ENCODE data around the gene NPIPA2.
"Not testable (repeated sequence)": the region's sequence is repeated elsewhere in the genome, so short reads cannot be mapped to it uniquely, and the experiment has no call there.

The NPIPA2 gene
- total RNA-seq: 0 to 0.17 (median 0) reads per million in 3 donors

- H3K36me3 ChIP-seq (ENCODE audit: control insufficient read depth, insufficient read depth, low read length); H3K4me1 ChIP-seq (ENCODE audit: control insufficient read depth, insufficient read depth, low read length, poor library complexity, severe bottlenecking); H3K27ac ChIP-seq (ENCODE audit: insufficient read depth, low read length, poor library complexity, severe bottlenecking); DNase-seq; H3K4me3 ChIP-seq (ENCODE audit: insufficient read depth, low read depth, low read length, poor library complexity, severe bottlenecking); H3K9me3 ChIP-seq (ENCODE audit: control insufficient read depth, low read length); H3K27me3 ChIP-seq (replicated peaks; ENCODE audit: control insufficient read depth, insufficient read depth, low read length, poor library complexity, severe bottlenecking): not testable (repeated sequence)
These were observed at the start of gene NPIPA2 for GRCh38 chr16:14742273-14743128. Gene NPIPA2, plus strand, starts transcription at chr16:14742533. Its CDS starts 5,533 bp downstream, at chr16:14748066.

GRCh38 chr16:14694129-14694528, 48.2 kb upstream of the NPIPA2 start, which contains the start of gene PLA2G10:
Gene PLA2G10, minus strand, starts transcription at chr16:14694308. Its CDS starts 79 bp downstream, at chr16:14694229.
- H3K4me3 ChIP-seq (ENCODE audit: insufficient read depth, low read depth, low read length, poor library complexity, severe bottlenecking); H3K4me1 ChIP-seq (ENCODE audit: control insufficient read depth, insufficient read depth, low read length, poor library complexity, severe bottlenecking); H3K9me3 ChIP-seq (ENCODE audit: control insufficient read depth, low read length): not testable (repeated sequence)

GRCh38 chr16:14701859-14702258, 40.5 kb upstream of the NPIPA2 start:
- DNase-seq; H3K27me3 ChIP-seq (replicated peaks; ENCODE audit: control insufficient read depth, insufficient read depth, low read length, poor library complexity, severe bottlenecking); H3K36me3 ChIP-seq (ENCODE audit: control insufficient read depth, insufficient read depth, low read length); H3K4me1 ChIP-seq (ENCODE audit: control insufficient read depth, insufficient read depth, low read length, poor library complexity, severe bottlenecking); H3K4me3 ChIP-seq (ENCODE audit: insufficient read depth, low read depth, low read length, poor library complexity, severe bottlenecking); H3K9me3 ChIP-seq (ENCODE audit: control insufficient read depth, low read length); H3K27ac ChIP-seq (ENCODE audit: insufficient read depth, low read length, poor library complexity, severe bottlenecking): not testable (repeated sequence)

More at GRCh38 chr16:14694129-14694528, 48.2 kb upstream of the NPIPA2 start, which contains the start of gene PLA2G10:
- H3K27me3 ChIP-seq (replicated peaks; ENCODE audit: control insufficient read depth, insufficient read depth, low read length, poor library complexity, severe bottlenecking); H3K27ac ChIP-seq (ENCODE audit: insufficient read depth, low read length, poor library complexity, severe bottlenecking); H3K36me3 ChIP-seq (ENCODE audit: control insufficient read depth, insufficient read depth, low read length); DNase-seq: not testable (repeated sequence)

GRCh38 chr16:14702672-14703071, 39.7 kb upstream of the NPIPA2 start:
- not testable (repeated sequence) for H3K27ac ChIP-seq (ENCODE audit: insufficient read depth, low read length, poor library complexity, severe bottlenecking); DNase-seq; H3K27me3 ChIP-seq (replicated peaks; ENCODE audit: control insufficient read depth, insufficient read depth, low read length, poor library complexity, severe bottlenecking); H3K36me3 ChIP-seq (ENCODE audit: control insufficient read depth, insufficient read depth, low read length); H3K4me1 ChIP-seq (ENCODE audit: control insufficient read depth, insufficient read depth, low read length, poor library complexity, severe bottlenecking); H3K9me3 ChIP-seq (ENCODE audit: control insufficient read depth, low read length); H3K4me3 ChIP-seq (ENCODE audit: insufficient read depth, low read depth, low read length, poor library complexity, severe bottlenecking)

- not testable (repeated sequence) for H3K27ac ChIP-seq (ENCODE audit: insufficient read depth, low read length, poor library complexity, severe bottlenecking); H3K4me1 ChIP-seq (ENCODE audit: control insufficient read depth, insufficient read depth, low read length, poor library complexity, severe bottlenecking); H3K4me3 ChIP-seq (ENCODE audit: insufficient read depth, low read depth, low read length, poor library complexity, severe bottlenecking); H3K9me3 ChIP-seq (ENCODE audit: control insufficient read depth, low read length); DNase-seq; H3K36me3 ChIP-seq (ENCODE audit: control insufficient read depth, insufficient read depth, low read length); H3K27me3 ChIP-seq (replicated peaks; ENCODE audit: control insufficient read depth, insufficient read depth, low read length, poor library complexity, severe bottlenecking)
These were observed 38.9 kb upstream of the NPIPA2 start, which contains the start of gene NPIPA3 for GRCh38 chr16:14703156-14704011. Gene NPIPA3, plus strand, starts transcription at chr16:14703411. Its CDS starts 5,533 bp downstream, at chr16:14708944.

GRCh38 chr16:14733233-14733632, 9.1 kb upstream of the NPIPA2 start:
- DNase-seq; H3K36me3 ChIP-seq (ENCODE audit: control insufficient read depth, insufficient read depth, low read length); H3K27ac ChIP-seq (ENCODE audit: insufficient read depth, low read length, poor library complexity, severe bottlenecking); H3K9me3 ChIP-seq (ENCODE audit: control insufficient read depth, low read length); H3K4me3 ChIP-seq (ENCODE audit: insufficient read depth, low read depth, low read length, poor library complexity, severe bottlenecking); H3K27me3 ChIP-seq (replicated peaks; ENCODE audit: control insufficient read depth, insufficient read depth, low read length, poor library complexity, severe bottlenecking); H3K4me1 ChIP-seq (ENCODE audit: control insufficient read depth, insufficient read depth, low read length, poor library complexity, severe bottlenecking): not testable (repeated sequence)

- DNase-seq; H3K36me3 ChIP-seq (ENCODE audit: control insufficient read depth, insufficient read depth, low read length); H3K27me3 ChIP-seq (replicated peaks; ENCODE audit: control insufficient read depth, insufficient read depth, low read length, poor library complexity, severe bottlenecking); H3K27ac ChIP-seq (ENCODE audit: insufficient read depth, low read length, poor library complexity, severe bottlenecking); H3K4me3 ChIP-seq (ENCODE audit: insufficient read depth, low read depth, low read length, poor library complexity, severe bottlenecking); H3K9me3 ChIP-seq (ENCODE audit: control insufficient read depth, low read length); H3K4me1 ChIP-seq (ENCODE audit: control insufficient read depth, insufficient read depth, low read length, poor library complexity, severe bottlenecking): not testable (repeated sequence)
These were observed 1.4 kb upstream of the NPIPA2 start for GRCh38 chr16:14740832-14741385.

- not testable (repeated sequence) for H3K27ac ChIP-seq (ENCODE audit: insufficient read depth, low read length, poor library complexity, severe bottlenecking); H3K4me3 ChIP-seq (ENCODE audit: insufficient read depth, low read depth, low read length, poor library complexity, severe bottlenecking); H3K4me1 ChIP-seq (ENCODE audit: control insufficient read depth, insufficient read depth, low read length, poor library complexity, severe bottlenecking); H3K36me3 ChIP-seq (ENCODE audit: control insufficient read depth, insufficient read depth, low read length); H3K9me3 ChIP-seq (ENCODE audit: control insufficient read depth, low read length); H3K27me3 ChIP-seq (replicated peaks; ENCODE audit: control insufficient read depth, insufficient read depth, low read length, poor library complexity, severe bottlenecking); DNase-seq
These were observed 539 bp upstream of the NPIPA2 start for GRCh38 chr16:14741794-14742193.

- not testable (repeated sequence) for H3K9me3 ChIP-seq (ENCODE audit: control insufficient read depth, low read length); H3K4me1 ChIP-seq (ENCODE audit: control insufficient read depth, insufficient read depth, low read length, poor library complexity, severe bottlenecking); H3K36me3 ChIP-seq (ENCODE audit: control insufficient read depth, insufficient read depth, low read length); H3K27ac ChIP-seq (ENCODE audit: insufficient read depth, low read length, poor library complexity, severe bottlenecking); DNase-seq; H3K27me3 ChIP-seq (replicated peaks; ENCODE audit: control insufficient read depth, insufficient read depth, low read length, poor library complexity, severe bottlenecking); H3K4me3 ChIP-seq (ENCODE audit: insufficient read depth, low read depth, low read length, poor library complexity, severe bottlenecking)
These were observed 31.3 kb downstream of the NPIPA2 start for GRCh38 chr16:14773654-14774053.

Measured in effector memory CD4-positive, alpha-beta T cell (primary cell).